PC-3 (cell line): ENCODE data around the gene CCNL1.

Experiments used
- CTCF ChIP-seq: fragments of 300-600 bp; sonication (generic); conservative IDR thresholded peaks from 2 replicates; pipeline ENCODE4 v1.5.1; 2017; ENCODE audit warnings: antibody characterized with exemption, low read depth, mild to moderate bottlenecking, low read length
- EZH2 ChIP-seq: fragments of 300-600 bp; sonication (generic); IDR thresholded peaks from one replicate; pipeline ENCODE4 v1.6.1; 2017; ENCODE audit warnings: antibody characterized with exemption, mild to moderate bottlenecking, low read length; ENCODE audit not compliant: unreplicated experiment

DNA sequence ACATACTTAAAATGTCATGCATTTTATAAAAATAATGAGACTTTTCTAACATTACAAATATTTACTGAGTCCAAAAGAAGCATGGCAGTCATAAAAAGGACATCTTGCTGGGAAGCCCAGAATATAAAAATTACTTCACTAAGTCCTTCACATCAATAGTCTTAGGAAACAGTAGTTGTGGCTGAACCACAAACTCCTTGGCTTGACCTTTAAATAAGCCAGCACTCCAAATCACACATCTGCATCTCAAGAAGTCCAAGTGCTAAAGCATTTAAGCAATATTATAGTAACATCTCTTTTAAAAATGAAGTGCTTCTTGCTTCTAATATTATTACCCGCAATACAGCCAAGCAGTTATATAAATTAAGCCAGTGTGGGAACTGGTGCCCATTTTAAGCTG is 8.8 kb downstream of the CCNL1 start:
- TF ChIP-seq EZH2 (no peak), CTCF (no peak)
